Stromal cell of bone marrow (primary cell): ENCODE data around the gene BHMT.
A peak's percentile ranks its signal among the peaks of the same experiment; 100 is the strongest.
"Not testable (repeated sequence)": the region's sequence is repeated elsewhere in the genome, so short reads cannot be mapped to it uniquely, and the experiment has no call there.

ENCODE experiments used
- DNase-seq: peaks from one replicate; pipeline ENCODE4 v3.0.0-alpha.2; 2012; ENCODE audit warnings: low read depth

Gene BHMT

DNA sequence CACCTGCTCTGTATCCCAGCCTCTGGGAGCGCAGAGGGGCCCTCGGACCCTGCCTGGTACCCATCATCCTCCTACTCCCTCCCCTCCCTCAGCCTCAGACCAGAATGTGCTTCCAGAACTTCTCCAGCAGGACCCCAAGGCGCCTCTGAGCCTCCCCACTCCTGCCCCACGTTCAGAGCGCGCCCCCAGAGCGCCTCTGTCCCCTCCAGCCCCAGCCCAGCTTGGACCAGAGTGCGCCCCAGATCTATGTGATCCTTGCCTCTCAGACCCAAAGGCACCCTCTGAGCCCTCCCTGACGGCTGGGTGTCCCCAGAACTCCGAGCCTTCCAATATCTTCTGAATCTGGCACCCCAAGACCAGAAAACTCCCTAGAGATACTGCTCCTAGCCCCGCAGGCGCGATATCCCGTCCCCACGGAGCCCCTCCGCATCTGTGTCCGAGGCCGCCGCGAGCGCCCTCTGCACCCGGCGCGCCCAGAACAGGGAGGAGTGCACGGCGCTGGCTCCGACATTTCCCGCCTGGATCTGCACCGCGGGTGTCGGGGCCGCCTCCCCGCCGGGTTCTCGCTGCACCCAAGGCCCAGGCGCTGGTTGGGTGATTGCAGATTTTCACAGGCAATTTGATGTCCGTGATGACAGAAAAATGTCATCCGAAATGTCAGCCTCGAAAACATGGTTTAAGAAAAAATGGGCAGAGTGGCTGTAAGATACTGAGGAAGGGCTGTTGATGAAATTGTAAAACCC is 522 bp downstream of the BHMT start:
- DNase-seq: no peak

DNA sequence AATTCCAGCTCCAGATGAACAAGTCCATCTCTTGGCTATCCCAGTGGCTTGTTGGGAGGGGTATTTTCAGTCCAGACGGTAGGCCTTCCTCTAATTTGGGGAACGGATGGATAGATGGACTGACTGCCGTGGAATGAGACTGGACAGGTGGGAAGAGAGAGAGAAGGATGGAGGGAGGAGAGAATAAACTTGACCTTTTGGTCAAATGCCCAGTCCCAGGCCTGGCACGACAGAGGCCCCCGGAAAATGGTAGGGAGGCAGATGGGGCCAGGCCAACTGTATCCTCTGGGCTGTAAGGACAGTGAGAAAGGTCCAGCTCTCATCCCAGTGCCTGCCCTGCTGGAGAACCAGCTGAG is 1.1 kb downstream of the BHMT start:
- no peak for DNase-seq

DNA sequence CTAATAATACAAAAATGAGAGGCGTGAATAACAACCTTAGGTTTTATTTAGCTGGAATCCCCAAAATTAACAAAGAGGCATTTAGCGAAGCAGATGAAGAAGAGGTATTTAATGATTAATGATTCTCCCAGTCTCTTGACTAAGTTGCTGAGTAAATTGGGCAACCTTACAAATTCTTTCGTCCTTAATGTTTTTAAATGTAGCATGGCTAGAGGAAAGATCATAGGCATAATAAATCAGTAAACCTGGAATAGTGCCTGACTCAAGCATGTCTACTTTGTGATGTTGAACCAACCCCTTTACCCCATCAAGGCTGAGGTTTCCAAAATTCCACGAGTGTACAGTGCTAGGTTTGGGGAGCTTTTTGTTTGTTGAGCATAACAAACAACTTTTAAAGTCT is 7.9 kb downstream of the BHMT start:
- DNase-seq: no peak

DNA sequence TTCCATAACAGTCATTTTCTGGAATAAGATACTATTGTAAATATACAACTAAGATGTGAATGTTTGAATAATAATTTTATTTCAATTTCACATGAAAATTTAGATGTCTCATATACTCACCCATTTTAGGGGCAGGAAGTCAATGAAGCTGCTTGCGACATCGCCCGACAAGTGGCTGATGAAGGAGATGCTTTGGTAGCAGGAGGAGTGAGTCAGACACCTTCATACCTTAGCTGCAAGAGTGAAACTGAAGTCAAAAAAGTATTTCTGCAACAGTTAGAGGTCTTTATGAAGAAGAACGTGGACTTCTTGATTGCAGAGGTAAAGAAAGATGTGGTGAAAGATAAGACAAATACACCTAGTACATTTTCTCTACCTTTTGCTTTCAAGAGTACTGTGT is 8.6 kb downstream of the BHMT start:
- no peak for DNase-seq

DNA sequence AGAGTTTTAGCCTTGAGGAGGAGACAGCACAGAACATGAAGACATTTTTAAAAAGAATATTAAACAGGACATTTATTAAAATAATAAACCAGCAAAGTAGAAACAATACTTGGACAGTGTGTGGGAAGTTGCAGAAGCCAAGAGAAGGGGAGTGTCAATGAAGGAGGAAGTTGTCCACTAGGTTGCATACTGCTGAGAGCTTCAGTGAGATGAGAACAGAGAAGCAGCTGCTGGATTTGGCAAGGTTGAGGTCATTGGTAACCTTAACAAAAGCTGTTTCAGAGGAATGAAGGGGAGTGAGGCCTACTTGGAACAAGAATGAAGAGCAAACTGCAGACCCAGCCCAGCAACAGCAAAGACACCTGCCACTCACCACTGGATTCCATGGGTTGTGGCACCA is 11.4 kb downstream of the BHMT start:
- DNase-seq: no peak

- no peak for DNase-seq
Measured at GRCh38 chr5:79124607-79125006, 13.0 kb downstream of the BHMT start.

GRCh38 chr5:79130781-79131180 is 19.2 kb downstream of the BHMT start:
- DNase-seq: no peak

DNA sequence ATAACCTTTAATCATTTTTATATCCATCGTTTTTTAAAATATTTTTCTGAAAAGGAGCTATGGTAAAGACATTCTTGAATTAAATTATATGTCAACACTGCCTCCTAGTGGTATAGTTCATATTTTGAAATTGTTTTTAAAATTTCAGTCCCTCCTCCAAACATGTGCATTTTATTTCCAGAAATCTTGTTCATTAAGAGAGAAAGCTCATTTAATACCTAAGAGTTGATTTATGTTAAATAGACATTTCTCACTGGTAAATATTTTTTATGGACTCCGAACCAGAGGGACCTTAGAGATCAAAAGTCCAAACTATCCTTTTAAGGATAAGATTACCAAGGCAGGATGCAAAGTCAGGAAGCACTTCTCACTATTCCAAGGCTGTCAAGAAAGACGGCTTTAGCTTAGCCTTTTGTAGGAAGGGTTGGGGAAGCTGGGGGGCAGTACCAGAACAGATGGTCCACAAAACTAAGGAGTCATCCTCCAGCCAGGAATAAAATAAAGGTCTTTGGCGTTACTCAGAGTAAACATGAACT is 21.6 kb downstream of the BHMT start:
- no peak for DNase-seq

DNA sequence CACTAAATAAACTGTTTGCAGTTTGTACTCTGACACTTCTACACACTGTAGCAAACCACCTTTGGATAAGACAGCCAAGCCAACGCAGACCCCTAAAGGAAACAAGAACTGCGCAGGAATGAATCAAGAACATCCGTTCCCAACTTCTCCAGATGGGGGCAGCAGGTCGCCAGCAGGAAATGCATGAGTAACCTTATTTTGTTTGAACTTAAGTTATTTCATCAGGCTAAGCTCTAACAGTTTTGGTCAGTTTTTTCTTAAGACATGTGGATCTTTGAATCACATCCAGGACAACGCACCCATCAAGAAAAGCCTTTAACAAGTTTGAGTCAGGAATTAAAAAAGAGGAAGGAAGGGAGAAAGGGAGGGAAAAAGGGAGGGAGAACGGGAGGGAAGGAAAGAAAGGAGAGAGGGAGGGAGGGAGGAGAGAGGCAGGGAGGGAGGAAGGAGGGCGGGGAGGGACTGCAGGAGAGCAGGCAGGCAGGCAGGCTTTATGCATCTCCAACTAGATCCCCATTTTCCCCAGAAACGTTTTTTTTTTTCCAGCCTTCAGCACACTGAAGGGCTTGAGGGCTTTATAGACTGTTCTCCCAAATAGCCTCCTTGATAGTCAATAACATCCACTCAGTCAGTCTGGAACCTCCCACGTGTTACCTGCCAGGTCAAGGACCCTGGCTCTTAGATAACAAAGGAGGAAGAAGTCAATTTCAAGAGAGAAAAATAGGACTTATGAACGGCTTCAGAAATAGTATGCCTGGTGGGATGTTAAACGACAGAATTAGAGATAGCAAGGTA is 22.2 kb downstream of the BHMT start:
- peak; percentile 83 for DNase-seq

DNA sequence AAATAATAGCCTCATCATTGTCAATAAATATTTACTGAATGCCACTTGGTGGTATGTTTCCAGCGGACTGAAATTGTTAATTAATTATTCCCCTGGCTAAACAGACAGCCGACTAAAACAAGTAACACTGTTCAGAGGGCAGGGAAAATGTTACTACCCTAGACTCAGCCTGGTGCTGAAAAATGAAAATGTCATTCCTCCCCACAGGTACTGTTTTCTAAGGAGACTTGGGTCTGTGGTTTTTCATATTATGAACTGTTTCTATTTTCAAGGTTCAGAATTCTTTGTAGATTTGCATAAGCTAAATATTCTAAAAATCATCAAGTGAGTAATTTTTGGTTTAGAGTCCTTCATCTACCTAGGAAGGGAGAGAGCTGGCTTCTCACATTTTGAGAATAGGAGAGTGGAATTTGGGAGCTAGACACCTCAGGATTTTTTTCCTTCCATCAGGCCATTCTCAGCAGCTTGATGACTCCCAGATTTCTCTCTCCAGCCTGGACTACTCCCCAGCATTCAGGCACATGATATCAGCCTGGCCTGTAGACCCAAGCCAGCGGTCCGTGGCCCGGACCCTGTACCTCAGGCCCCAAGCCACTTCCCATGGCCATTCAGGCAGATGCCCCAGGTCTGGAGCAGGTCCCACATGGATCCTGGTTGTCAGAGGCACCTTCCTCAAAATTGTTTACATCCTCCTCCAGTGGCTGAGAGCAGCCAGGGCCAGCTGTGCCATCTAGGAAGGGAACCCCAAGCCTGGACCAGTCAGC is 24.4 kb downstream of the BHMT start:
- no peak for DNase-seq

DNA sequence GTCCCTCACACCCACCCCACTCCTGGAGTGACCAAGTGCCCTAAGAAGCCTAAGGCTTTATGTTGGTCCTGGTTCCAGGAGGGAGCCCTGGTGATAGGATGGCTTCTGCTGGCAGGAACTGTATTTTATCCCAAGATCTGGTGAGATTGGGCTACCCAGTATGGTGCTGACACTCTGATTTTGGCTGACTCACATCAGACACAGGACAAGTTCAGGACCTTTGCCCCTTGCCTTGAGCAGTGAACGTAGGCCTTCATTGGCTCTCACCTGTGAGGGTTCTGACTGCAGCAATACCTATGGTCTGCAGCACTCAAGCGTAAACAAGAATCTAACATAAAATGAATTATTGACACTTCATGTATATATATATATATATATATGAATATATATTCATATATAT is 25.0 kb downstream of the BHMT start:
- DNase-seq: no peak

GRCh38 chr5:79140553-79140952 is 28.9 kb downstream of the BHMT start:
- no peak for DNase-seq

- DNase-seq: peak; percentile 23
Measured at GRCh38 chr5:79143684-79144379, 32.2 kb downstream of the BHMT start.

DNA sequence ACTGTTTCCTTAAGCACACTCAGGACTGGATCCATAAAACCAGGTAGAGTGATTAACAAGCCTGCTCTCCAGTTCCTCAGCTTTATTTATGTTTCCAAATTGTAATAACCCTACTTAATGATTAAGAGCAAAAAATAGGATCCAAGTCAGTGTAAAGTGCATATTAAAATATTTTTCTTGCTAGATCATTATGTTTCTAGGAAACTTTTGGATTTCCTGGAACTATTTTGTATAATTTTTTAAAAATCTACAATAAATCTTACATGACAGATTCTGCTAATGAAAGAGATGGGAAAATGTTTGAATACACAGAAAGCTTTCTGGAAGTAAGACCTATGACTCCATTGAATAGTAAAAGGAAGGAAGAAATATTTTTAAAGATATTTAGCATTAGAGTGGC is 35.5 kb downstream of the BHMT start:
- DNase-seq: no peak

- DNase-seq: no peak
Measured at GRCh38 chr5:79149433-79149832, 37.8 kb downstream of the BHMT start.

GRCh38 chr5:79151942-79152671 is 40.5 kb downstream of the BHMT start:
- no peak for DNase-seq

DNA sequence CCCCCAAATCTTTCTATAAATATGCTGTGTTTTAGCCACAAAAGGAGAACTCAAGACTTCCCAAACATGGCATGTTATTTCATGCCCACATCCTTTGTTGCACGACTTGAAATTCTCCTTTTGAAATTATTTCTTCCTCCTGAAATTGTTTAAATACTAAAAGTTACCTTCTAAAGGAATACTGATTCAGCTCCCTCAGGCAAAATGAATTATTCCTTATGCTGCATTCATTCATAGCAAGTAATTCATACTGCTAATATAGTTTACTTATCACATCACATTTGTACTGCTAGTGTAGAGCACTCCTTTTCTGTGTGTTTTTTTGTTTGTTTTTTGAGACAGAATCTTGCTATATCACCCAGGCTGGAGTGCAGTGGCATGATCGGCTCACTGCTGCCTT is 45.7 kb downstream of the BHMT start:
- no peak for DNase-seq

DNA sequence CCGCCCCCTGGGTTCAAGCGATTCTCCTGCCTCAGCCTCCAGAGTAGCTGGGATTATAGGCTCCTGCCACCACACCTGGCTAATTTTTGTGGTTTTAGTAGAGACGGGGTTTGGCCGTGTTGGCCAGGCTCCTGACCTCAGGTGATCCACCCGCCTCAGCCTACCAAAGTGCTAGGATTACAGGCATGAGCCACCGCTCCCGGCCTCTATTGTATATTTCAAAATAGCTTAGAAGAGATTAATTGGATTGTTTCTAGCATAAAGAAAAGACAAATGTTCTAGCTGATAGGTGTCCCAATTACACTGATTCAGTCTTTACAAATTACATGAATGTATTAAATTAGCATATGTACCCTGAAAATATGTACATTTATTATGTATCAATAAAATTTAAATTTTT is 50.0 kb downstream of the BHMT start:
- DNase-seq: not testable (repeated sequence)

DNA sequence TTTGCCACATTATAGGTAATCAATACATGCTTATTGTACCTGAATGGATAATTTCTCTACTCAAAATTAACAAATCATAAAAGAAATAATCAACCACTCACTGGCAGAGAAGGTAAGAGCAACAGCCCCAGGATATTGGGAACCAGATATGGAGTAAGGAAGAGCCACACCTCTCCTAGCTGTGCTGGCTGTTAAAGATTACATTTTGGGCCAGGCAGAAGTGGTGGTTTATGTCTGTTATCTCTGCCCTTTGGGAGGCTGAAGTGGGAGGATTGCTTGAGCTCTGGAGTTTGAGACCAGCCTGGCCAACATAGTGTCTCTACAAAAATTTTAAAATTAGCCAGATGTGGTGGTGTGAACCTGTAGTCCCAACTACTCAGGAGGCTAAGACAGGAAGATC is 56.4 kb downstream of the BHMT start:
- no peak for DNase-seq

DNA sequence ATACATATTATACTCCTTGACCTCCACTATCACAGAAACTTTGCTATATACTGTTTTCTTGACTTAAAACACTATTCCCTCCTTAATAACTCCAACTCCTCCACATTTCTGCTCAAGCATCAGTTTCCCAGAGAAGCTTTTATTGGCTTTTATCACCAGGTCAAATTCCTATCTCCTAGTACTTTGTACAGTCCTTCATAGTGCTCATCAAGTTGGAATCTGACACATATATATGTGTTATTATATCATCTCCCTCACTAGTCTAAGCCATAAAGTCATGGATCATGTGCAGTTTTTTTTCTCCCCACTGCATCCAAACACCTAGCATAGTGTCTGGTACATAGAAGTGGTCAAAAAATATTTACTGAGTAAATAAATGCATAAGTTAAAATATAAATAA is 59.1 kb downstream of the BHMT start:
- no peak for DNase-seq

- DNase-seq: no peak
Measured at GRCh38 chr5:79171635-79172245, 60.1 kb downstream of the BHMT start.
